H9 (cell line): Measurements from ENCODE around the gene PXDC1. TPM values are rescaled to one million over a fixed set of nuclear protein-coding genes. Genes with fewer than 3 reads are reported as not detected.
A peak's percentile ranks its signal among the peaks of the same experiment; 100 is the strongest.

Experiments
- DNase-seq: peaks from one replicate; pipeline ENCODE4 v3.0.0-alpha.2; 2017
- H2AFZ ChIP-seq: one replicate; pipeline ENCODE4 v1.6.1; 2013; ENCODE audit warnings: mild to moderate bottlenecking, low read length, control low read depth, moderate library complexity
- H2AK5ac ChIP-seq: 2 replicates; pipeline ENCODE4 v1.6.1; 2013; ENCODE audit warnings: low read length, control low read depth, mixed read lengths; ENCODE audit not compliant: insufficient read length
- H2BK120ac ChIP-seq: one replicate; pipeline ENCODE4 v1.6.1; 2013; ENCODE audit warnings: low read depth, mild to moderate bottlenecking, low read length, control low read depth, inconsistent platforms; ENCODE audit not compliant: poor library complexity, severe bottlenecking
- H2BK12ac ChIP-seq: 2 replicates; pipeline ENCODE4 v1.6.1; 2013; ENCODE audit warnings: low read length, control low read depth, mixed read lengths, low read depth; ENCODE audit not compliant: insufficient read length
- H2BK15ac ChIP-seq: 2 replicates; pipeline ENCODE4 v1.6.1; 2013; ENCODE audit warnings: low read depth, low read length, control low read depth
- H2BK20ac ChIP-seq: one replicate; pipeline ENCODE4 v1.6.1; 2013; ENCODE audit warnings: low read depth, mild to moderate bottlenecking, low read length, control low read depth, inconsistent platforms; ENCODE audit not compliant: poor library complexity, severe bottlenecking
- H2BK5ac ChIP-seq: 2 replicates; pipeline ENCODE4 v1.6.1; 2013; ENCODE audit warnings: low read length, control low read depth, mixed read lengths; ENCODE audit not compliant: insufficient read length
- H3K14ac ChIP-seq: 2 replicates; pipeline ENCODE4 v1.6.1; 2013; ENCODE audit warnings: low read length, control low read depth; ENCODE audit not compliant: insufficient read depth
- H3K18ac ChIP-seq: 2 replicates; pipeline ENCODE4 v1.6.1; 2013; ENCODE audit warnings: low read depth, mild to moderate bottlenecking, mixed read lengths, low read length, control low read depth; ENCODE audit not compliant: insufficient read length
- H3K23ac ChIP-seq: 2 replicates; pipeline ENCODE4 v1.6.1; 2013; ENCODE audit warnings: low read length, control low read depth, mixed read lengths, low read depth; ENCODE audit not compliant: insufficient read length
- H3K23me2 ChIP-seq: 2 replicates; pipeline ENCODE4 v1.6.1; 2013; ENCODE audit warnings: low read depth, mild to moderate bottlenecking, mixed read lengths, low read length, control low read depth; ENCODE audit not compliant: insufficient read length, poor library complexity, severe bottlenecking
- H3K27ac ChIP-seq: 2 replicates; pipeline ENCODE4 v1.5.1; 2013; ENCODE audit warnings: low read length, control low read depth, mixed read lengths, low read depth; ENCODE audit not compliant: insufficient read length
- H3K27me3 ChIP-seq: 2 replicates; pipeline ENCODE4 v1.6.1; 2013; ENCODE audit warnings: low read length, control low read depth, inconsistent platforms; ENCODE audit not compliant: insufficient read depth
- H3K4ac ChIP-seq: 2 replicates; pipeline ENCODE4 v1.6.1; 2013; ENCODE audit warnings: low read depth, mild to moderate bottlenecking, control low read depth, inconsistent platforms, low read length, moderate library complexity
- H3K4me1 ChIP-seq: 2 replicates; pipeline ENCODE4 v1.6.1; 2013; ENCODE audit warnings: low read length, control low read depth, inconsistent platforms; ENCODE audit not compliant: insufficient read depth
- H3K4me2 ChIP-seq: 2 replicates; pipeline ENCODE4 v1.6.1; 2013; ENCODE audit warnings: low read length, control low read depth, mixed read lengths; ENCODE audit not compliant: insufficient read length, insufficient read depth
- H3K56ac ChIP-seq: 2 replicates; pipeline ENCODE4 v1.6.1; 2013; ENCODE audit warnings: low read depth, mild to moderate bottlenecking, mixed read lengths, low read length, control low read depth; ENCODE audit not compliant: insufficient read length
- H3K79me1 ChIP-seq: 2 replicates; pipeline ENCODE4 v1.6.1; 2013; ENCODE audit warnings: low read depth, mild to moderate bottlenecking, moderate library complexity, low read length, control low read depth, inconsistent platforms; ENCODE audit not compliant: insufficient read depth, poor library complexity, severe bottlenecking
- H3K79me2 ChIP-seq: 2 replicates; pipeline ENCODE4 v1.6.1; 2013; ENCODE audit warnings: low read length, control low read depth, inconsistent platforms; ENCODE audit not compliant: insufficient read depth
- H3K9ac ChIP-seq: 2 replicates; pipeline ENCODE4 v1.6.1; 2013; ENCODE audit warnings: low read length, control low read depth, mixed read lengths; ENCODE audit not compliant: insufficient read length; ENCODE audit errors: extremely low read depth
- H3K9me3 ChIP-seq: one replicate; pipeline ENCODE4 v1.6.1; 2013; ENCODE audit warnings: low read depth, low read length, inconsistent platforms; ENCODE audit not compliant: control insufficient read depth
- H3T11ph ChIP-seq: one replicate; pipeline ENCODE4 v1.6.1; 2013; ENCODE audit warnings: mild to moderate bottlenecking, low read length, control low read depth, inconsistent platforms
- H4K20me1 ChIP-seq: one replicate; pipeline ENCODE4 v1.6.1; 2013; ENCODE audit not compliant: control insufficient read depth, insufficient read length, insufficient read depth
- H4K5ac ChIP-seq: 2 replicates; pipeline ENCODE4 v1.6.1; 2013; ENCODE audit warnings: low read depth, mild to moderate bottlenecking, mixed read lengths, low read length, control low read depth; ENCODE audit not compliant: insufficient read length
- H4K8ac ChIP-seq: replicated peaks from 2 replicates; pipeline ENCODE4 v1.6.1; 2013; ENCODE audit warnings: low read length, control low read depth, mixed read lengths, low read depth; ENCODE audit not compliant: insufficient read length
- H4K91ac ChIP-seq: 2 replicates; pipeline ENCODE4 v1.6.1; 2013; ENCODE audit warnings: low read depth, mild to moderate bottlenecking, moderate library complexity, mixed read lengths, low read length, control low read depth; ENCODE audit not compliant: insufficient read length
- H3K27ac Mint-ChIP-seq, 3 experiments: 2 replicates in 2 of 3; 3 replicates in 1 of 3; pipeline ENCODE4 v1.8.0; 2020 to 2021; ENCODE audit warnings: mixed read lengths in 3 of 3, mild to moderate bottlenecking in 1 of 3, moderate library complexity in 1 of 3
- H3K27me3 Mint-ChIP-seq: 2 replicates; pipeline ENCODE4 v1.8.0; 2021; ENCODE audit warnings: low read depth, mild to moderate bottlenecking, moderate library complexity, mixed read lengths
- H3K36me3 Mint-ChIP-seq, 3 experiments: 2 replicates in 2 of 3; 3 replicates in 1 of 3; pipeline ENCODE4 v1.8.0; 2020 to 2021; ENCODE audit warnings: low read depth in 3 of 3, mixed read lengths in 3 of 3; ENCODE audit not compliant: insufficient read depth in 1 of 3
- H3K4me1 Mint-ChIP-seq, 2 experiments: 2 replicates each; pipeline ENCODE4 v1.8.0; 2020; ENCODE audit warnings: mixed read lengths in 2 of 2
- H3K4me3 Mint-ChIP-seq, 2 experiments: 2 replicates in 1 of 2; 3 replicates in 1 of 2; pipeline ENCODE4 v1.8.0; 2020 to 2021; ENCODE audit warnings: mild to moderate bottlenecking in 2 of 2, mixed read lengths in 2 of 2, moderate library complexity in 1 of 2
- H3K9me3 Mint-ChIP-seq, 2 experiments: 2 replicates in 1 of 2; 3 replicates in 1 of 2; pipeline ENCODE4 v1.8.0; 2020; ENCODE audit warnings: mild to moderate bottlenecking in 2 of 2, mixed read lengths in 2 of 2, moderate library complexity in 1 of 2
- WGBS: extraction: QIAGEN DNeasy Blood & Tissue Kit; methylation state at CpG from one replicate; pipeline ENCODE4 v1.1.7; 2013; ENCODE audit warnings: missing lambda C conversion rate, low lambda C conversion rate, mixed read lengths; ENCODE audit not compliant: insufficient read length; ENCODE audit errors: extremely low coverage; 5-methylcytosine and 5-hydroxymethylcytosine counted together
- total RNA-seq: library from RNA; stranded (reverse); gene quantifications from 2 replicates; pipeline ENCODE4 v1.2.1, GENCODE V29; 2021
- TF ChIP-seq, protein P1 (sequence below): fragments of 200-600 bp; sonication (generic); conservative IDR thresholded peaks from 3 replicates; pipeline ENCODE4 v1.8.0; 2021; ENCODE audit warnings: antibody characterized with exemption, mild to moderate bottlenecking

The PXDC1 gene
- total RNA-seq, 1 experiment from 2014 or later = 3.1 TPM

DNA sequence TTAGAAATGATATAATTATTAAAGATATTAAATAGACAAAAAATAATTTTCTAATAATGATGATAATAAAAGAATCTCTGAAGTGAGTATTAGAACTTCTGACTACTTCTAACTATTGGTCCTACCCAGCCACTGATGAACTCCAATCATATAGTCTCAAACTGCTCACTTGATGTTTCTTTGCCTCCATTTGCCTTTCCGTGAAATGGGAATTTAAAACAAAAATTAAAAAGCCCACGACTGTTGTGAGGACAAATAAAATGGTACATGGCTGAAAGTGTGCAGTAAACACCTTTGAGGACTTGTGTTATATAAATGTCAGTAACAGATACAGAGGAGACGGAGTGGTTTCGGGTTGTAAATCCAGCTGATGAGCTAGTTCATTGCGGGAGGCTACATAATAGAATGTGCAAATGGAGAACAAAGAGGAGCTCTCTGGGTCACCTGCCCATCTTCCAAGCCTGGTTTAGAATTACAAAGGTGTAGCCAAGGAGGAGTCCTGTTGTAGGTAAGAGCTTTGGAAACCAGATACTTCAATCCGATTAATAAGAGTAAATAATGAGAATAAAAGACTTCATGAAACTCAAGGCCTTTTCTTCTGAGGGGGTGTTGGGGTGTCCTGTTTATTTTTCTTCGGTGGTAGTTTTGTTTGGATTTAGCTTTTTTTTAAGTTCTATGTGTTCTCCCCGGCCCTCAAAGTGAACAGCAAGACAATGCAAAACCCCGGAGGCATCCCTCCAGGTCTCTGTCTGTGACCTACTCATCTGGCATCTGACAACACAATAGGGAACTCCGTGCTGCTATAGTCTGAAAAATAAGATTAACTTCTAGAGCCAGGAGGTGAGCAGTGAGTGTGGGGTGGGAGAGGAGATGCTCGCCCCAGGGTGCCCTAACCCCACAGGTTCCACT is 4.4 kb upstream of the PXDC1 start:
- H3K79me2 ChIP-seq = no peaks in the 10 kb centered on the region
- peaks cover 6% of the 10 kb centered on the region for H3K23me2 ChIP-seq
- no CpG with 5 or more reads among the region's 11 CpGs for WGBS
- H2BK15ac ChIP-seq = no peak overlapping the region
- peaks cover 32 to 44% of the 10 kb centered on the region in 2 experiments for H3K4me1 Mint-ChIP-seq
- no peak overlapping the region for H3K9ac ChIP-seq
- no peak overlapping the region for H2BK5ac ChIP-seq
- peaks cover 5% of the 10 kb centered on the region; the same call in 1 of the 2 replicates for H3K4me1 ChIP-seq
- H3K9me3 ChIP-seq = no peaks in the 10 kb centered on the region
- H2BK20ac ChIP-seq = no peak overlapping the region
- H4K5ac ChIP-seq = no peak overlapping the region
- no peak overlapping the region for H3T11ph ChIP-seq
- no peak overlapping the region for H3K4ac ChIP-seq
- H3K79me1 ChIP-seq = no peaks in the 10 kb centered on the region
- H4K91ac ChIP-seq = no peak overlapping the region
- H3K27me3 ChIP-seq = peaks cover 13% of the 10 kb centered on the region; the same call in 1 of the 2 replicates
- H2AK5ac ChIP-seq = no peak overlapping the region
- H3K27ac Mint-ChIP-seq = peak overlapping the region; percentile 82 to 98 (median 84)
- H3K4me3 Mint-ChIP-seq = peak overlapping the region; percentile 38 to 40
- peak; percentile 61 for DNase-seq
- H3K9me3 Mint-ChIP-seq = no peaks in the 10 kb centered on the region
- H3K36me3 Mint-ChIP-seq = no peaks in the 10 kb centered on the region
- no peak overlapping the region for H2BK120ac ChIP-seq
- peak overlapping the region; percentile 53 for H3K18ac ChIP-seq
- H3K23ac ChIP-seq = no peak overlapping the region
- H4K8ac ChIP-seq = no peak overlapping the region
- H3K14ac ChIP-seq = no peak overlapping the region
- H4K20me1 ChIP-seq = no peaks in the 10 kb centered on the region
- H3K56ac ChIP-seq = no peak overlapping the region
- peak overlapping the region; percentile 28 for H3K4me2 ChIP-seq
- peaks cover 38% of the 10 kb centered on the region for H3K27me3 Mint-ChIP-seq
- no peak overlapping the region for H2AFZ ChIP-seq
- H3K27ac ChIP-seq = no peak overlapping the region
- H2BK12ac ChIP-seq = no peak overlapping the region
- TF ChIP-seq, protein P1, sequence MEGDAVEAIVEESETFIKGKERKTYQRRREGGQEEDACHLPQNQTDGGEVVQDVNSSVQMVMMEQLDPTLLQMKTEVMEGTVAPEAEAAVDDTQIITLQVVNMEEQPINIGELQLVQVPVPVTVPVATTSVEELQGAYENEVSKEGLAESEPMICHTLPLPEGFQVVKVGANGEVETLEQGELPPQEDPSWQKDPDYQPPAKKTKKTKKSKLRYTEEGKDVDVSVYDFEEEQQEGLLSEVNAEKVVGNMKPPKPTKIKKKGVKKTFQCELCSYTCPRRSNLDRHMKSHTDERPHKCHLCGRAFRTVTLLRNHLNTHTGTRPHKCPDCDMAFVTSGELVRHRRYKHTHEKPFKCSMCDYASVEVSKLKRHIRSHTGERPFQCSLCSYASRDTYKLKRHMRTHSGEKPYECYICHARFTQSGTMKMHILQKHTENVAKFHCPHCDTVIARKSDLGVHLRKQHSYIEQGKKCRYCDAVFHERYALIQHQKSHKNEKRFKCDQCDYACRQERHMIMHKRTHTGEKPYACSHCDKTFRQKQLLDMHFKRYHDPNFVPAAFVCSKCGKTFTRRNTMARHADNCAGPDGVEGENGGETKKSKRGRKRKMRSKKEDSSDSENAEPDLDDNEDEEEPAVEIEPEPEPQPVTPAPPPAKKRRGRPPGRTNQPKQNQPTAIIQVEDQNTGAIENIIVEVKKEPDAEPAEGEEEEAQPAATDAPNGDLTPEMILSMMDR = no peak
